Liver (tissue), 9 donors: Measurements from ENCODE around the gene PYY. TPM values are rescaled to one million over a fixed set of nuclear protein-coding genes. Genes with fewer than 3 reads are reported as not detected.
"Not testable (repeated sequence)": the region's sequence is repeated elsewhere in the genome, so short reads cannot be mapped to it uniquely, and the experiment has no call there.

ENCODE experiments used
- DNase-seq: peaks from one replicate; pipeline ENCODE4 v3.0.0-alpha.2; 2017; ENCODE audit warnings: low spot score
- H3K27ac ChIP-seq, 2 donors: one replicate each; pipeline ENCODE4 v1.7.0; 2013; ENCODE audit warnings: inconsistent platforms in 2 of 2, low read length in 2 of 2, control low read depth in 1 of 2, low read depth in 1 of 2, mild to moderate bottlenecking in 1 of 2
- H3K27me3 ChIP-seq, 4 donors: one replicate each; pipeline versions ENCODE4 v1.6.1 to v1.7.0; 2013; ENCODE audit warnings: low read length in 3 of 4, inconsistent platforms in 1 of 4, mild to moderate bottlenecking in 1 of 4, moderate library complexity in 1 of 4; ENCODE audit not compliant: control insufficient read depth in 4 of 4, insufficient read depth in 4 of 4
- H3K36me3 ChIP-seq, 4 donors: one replicate each; pipeline versions ENCODE4 v1.6.1 to v1.7.0; 2013; ENCODE audit warnings: low read length in 3 of 4, mild to moderate bottlenecking in 3 of 4, low read depth in 1 of 4, moderate library complexity in 1 of 4; ENCODE audit not compliant: control insufficient read depth in 4 of 4, insufficient read depth in 3 of 4
- H3K4me1 ChIP-seq, 4 donors: one replicate each; pipeline versions ENCODE4 v1.6.1 to v1.7.0; 2013; ENCODE audit warnings: low read length in 3 of 4, mild to moderate bottlenecking in 3 of 4, moderate library complexity in 1 of 4; ENCODE audit not compliant: control insufficient read depth in 4 of 4, insufficient read depth in 4 of 4
- H3K4me3 ChIP-seq, 3 donors: one replicate each; pipeline versions ENCODE4 v1.6.1 to v1.7.0; 2013; ENCODE audit warnings: low read length in 3 of 3, control low read depth in 1 of 3, low read depth in 1 of 3, mild to moderate bottlenecking in 1 of 3
- H3K9ac ChIP-seq, 2 donors: one replicate each; pipeline ENCODE4 v1.7.0; 2013; ENCODE audit warnings: low read length in 2 of 2, mild to moderate bottlenecking in 2 of 2, moderate library complexity in 2 of 2, control low read depth in 1 of 2, low read depth in 1 of 2
- H3K9me3 ChIP-seq, 4 donors: one replicate each; pipeline versions ENCODE4 v1.6.1 to v1.7.0; 2013; ENCODE audit warnings: low read length in 3 of 4; ENCODE audit not compliant: control insufficient read depth in 4 of 4
- ATF3 ChIP-seq: IDR thresholded peaks from 2 replicates; pipeline ENCODE4 v1.6.1; 2016; ENCODE audit warnings: antibody characterized with exemption
- CTCF ChIP-seq: fragments of 150-350 bp; IDR thresholded peaks from 2 replicates; pipeline ENCODE4 v1.5.1; 2017; ENCODE audit warnings: improper control_type of control experiment, low read depth, low read length; ENCODE audit not compliant: missing input control
- EGR1 ChIP-seq, 2 donors: IDR thresholded peaks; 2 replicates each; pipeline ENCODE4 v1.6.1; 2016 to 2018; ENCODE audit warnings: antibody characterized with exemption in 2 of 2, low read depth in 2 of 2
- FOXA1 ChIP-seq: IDR thresholded peaks from 2 replicates; pipeline ENCODE4 v1.6.1; 2016; ENCODE audit warnings: antibody characterized with exemption
- FOXA2 ChIP-seq: IDR thresholded peaks from 2 replicates; pipeline ENCODE4 v1.6.1; 2016; ENCODE audit warnings: antibody characterized with exemption
- GABPA ChIP-seq, 2 donors: IDR thresholded peaks in 1 of 2; conservative IDR thresholded peaks in 1 of 2; 2 replicates each; pipeline ENCODE4 v1.6.1; 2016; ENCODE audit warnings: antibody characterized with exemption in 2 of 2, mild to moderate bottlenecking in 1 of 2, moderate library complexity in 1 of 2
- HNF4A ChIP-seq, 2 donors: conservative IDR thresholded peaks; 2 replicates each; pipeline ENCODE4 v1.6.1; 2016; ENCODE audit warnings: antibody characterized with exemption in 2 of 2, mild to moderate bottlenecking in 2 of 2
- HNF4G ChIP-seq: IDR thresholded peaks from 2 replicates; pipeline ENCODE4 v1.6.1; 2016; ENCODE audit warnings: antibody characterized with exemption
- JUND ChIP-seq, 2 donors: IDR thresholded peaks; 2 replicates each; pipeline ENCODE4 v1.6.1; 2016; ENCODE audit warnings: antibody characterized with exemption in 2 of 2
- MAX ChIP-seq: IDR thresholded peaks from 2 replicates; pipeline ENCODE4 v1.6.1; 2016; ENCODE audit warnings: antibody characterized with exemption
- NR2F2 ChIP-seq: IDR thresholded peaks from 2 replicates; pipeline ENCODE4 v1.6.1; 2016; ENCODE audit warnings: antibody characterized with exemption
- RAD21 ChIP-seq, 2 donors: IDR thresholded peaks; 2 replicates each; pipeline ENCODE4 v1.6.1; 2016; ENCODE audit warnings: antibody characterized with exemption in 2 of 2, mild to moderate bottlenecking in 2 of 2
- REST ChIP-seq: IDR thresholded peaks from 2 replicates; pipeline ENCODE4 v1.6.1; 2016; ENCODE audit warnings: antibody characterized with exemption, mild to moderate bottlenecking
- RXRA ChIP-seq, 2 donors: IDR thresholded peaks; 2 replicates each; pipeline ENCODE4 v1.6.1; 2017 to 2018; ENCODE audit warnings: antibody characterized with exemption in 2 of 2, mild to moderate bottlenecking in 1 of 2
- SP1 ChIP-seq: IDR thresholded peaks from 2 replicates; pipeline ENCODE4 v1.6.1; 2018; ENCODE audit warnings: antibody characterized with exemption, mild to moderate bottlenecking
- TAF1 ChIP-seq: conservative IDR thresholded peaks from 2 replicates; pipeline ENCODE4 v1.6.1; 2016; ENCODE audit warnings: antibody characterized with exemption, mild to moderate bottlenecking
- YY1 ChIP-seq: IDR thresholded peaks from 2 replicates; pipeline ENCODE4 v1.6.1; 2016; ENCODE audit warnings: antibody characterized with exemption, mild to moderate bottlenecking
- ZBTB33 ChIP-seq: IDR thresholded peaks from 2 replicates; pipeline ENCODE4 v1.6.1; 2016; ENCODE audit warnings: antibody characterized with exemption
- WGBS: extraction: QIAGEN DNeasy Blood & Tissue Kit; methylation state at CpG from one replicate; pipeline ENCODE4 v1.1.7; 2013; 5-methylcytosine and 5-hydroxymethylcytosine counted together
- polyA plus RNA-seq, 2 donors: library from polyadenylated mRNA; stranded (reverse) in 1 of 2; unstranded in 1 of 2; fragments of 200-250 nt in 1 of 2; fragments of >200 nt in 1 of 2; fragmentation: Nextera tagmentation in 1 of 2; extraction: Ambion mirVana in 1 of 2; gene quantifications; one replicate each; pipeline versions ENCODE4 v1.2.1 to v1.2.3, GENCODE V29; 2013 to 2015
- total RNA-seq, 2 donors: library from RNA; depleted of rRNA; stranded (reverse); fragments of >200 nt; gene quantifications; one replicate each; pipeline ENCODE4 v1.2.3, GENCODE V29; 2014
- donor health status: healthy.
- donor health status: healthy.
- donor health status: healthy.
- donor health status: healthy.
- donor health status: healthy.

PYY gene
- total and polyA plus RNA-seq, 4 donors, result 0.05 TPM; not detected in 3

GRCh38 chr17:43961954-43962353 is 8.2 kb upstream of the PYY start (continued):
- no peak for TF ChIP-seq REST
- no peak for TF ChIP-seq YY1
- no peak for TF ChIP-seq FOXA1
- TF ChIP-seq EGR1 (IDR thresholded peaks at IDR 0.05; ENCODE audit: low read depth in 2 of 2), result no peak

- not testable (repeated sequence) for H3K36me3 ChIP-seq, H3K4me1 ChIP-seq, H3K9ac ChIP-seq, H3K27ac ChIP-seq, H3K27me3 ChIP-seq, H3K4me3 ChIP-seq, DNase-seq, H3K9me3 ChIP-seq
- 95% methylated on average over 6 of the region's 6 CpGs for WGBS
Observed at GRCh38 chr17:43961292-43961691, 7.6 kb upstream of the PYY start.

- TF ChIP-seq RXRA (IDR thresholded peaks at IDR 0.05), result no peak
- no peak for TF ChIP-seq RAD21 (IDR thresholded peaks at IDR 0.05)
- TF ChIP-seq ZBTB33, result no peak
- no peak for TF ChIP-seq ATF3
- no peak for TF ChIP-seq MAX
- no peak for TF ChIP-seq CTCF
- TF ChIP-seq FOXA2, result no peak
- no peak for TF ChIP-seq TAF1
- TF ChIP-seq FOXA1, result no peak
- no peak for TF ChIP-seq YY1
- no peak for TF ChIP-seq HNF4A (conservative IDR thresholded peaks at IDR 0.05)
- no peak for TF ChIP-seq NR2F2
- TF ChIP-seq GABPA (IDR thresholded peaks at IDR 0.05 in 1 of 2, conservative IDR thresholded peaks at IDR 0.05 in 1 of 2), result no peak
- TF ChIP-seq SP1, result no peak
- TF ChIP-seq JUND (IDR thresholded peaks at IDR 0.05), result no peak
- no peak for TF ChIP-seq HNF4G
- TF ChIP-seq REST, result no peak
- TF ChIP-seq EGR1 (IDR thresholded peaks at IDR 0.05; ENCODE audit: low read depth in 2 of 2), result no peak
- no peak overlapping the region for H3K4me3 ChIP-seq
- no peaks in the 10 kb centered on the region for H3K4me1 ChIP-seq
- peaks cover 0 to 8% (median 0%) of the 10 kb centered on the region in 4 donors for H3K27me3 ChIP-seq
- H3K27ac ChIP-seq, result no peak overlapping the region
- H3K9ac ChIP-seq, result no peak overlapping the region
- no peak for DNase-seq
- H3K9me3 ChIP-seq, result no peaks in the 10 kb centered on the region
- WGBS, result 79% methylated on average over 2 of the region's 2 CpGs
- no peaks in the 10 kb centered on the region for H3K36me3 ChIP-seq
Observed at GRCh38 chr17:43958748-43959352, 5.1 kb upstream of the PYY start.
